ENCODE data around the gene DISP3. TPM values are rescaled to one million over a fixed set of nuclear protein-coding genes. Genes with fewer than 3 reads are reported as not detected.

DISP3 gene
- total RNA-seq, 1 donor: under 0.01 TPM

GRCh38 chr1:11523261-11523660 lies 44.3 kb downstream of the DISP3 start:
- H3K36me3 ChIP-seq (ENCODE audit: insufficient read depth, low read length): no peaks in the 10 kb centered on the region
- peak; percentile 52 for DNase-seq (ENCODE audit: insufficient read length, low spot score, missing footprints)
- H3K4me3 ChIP-seq (ENCODE audit: insufficient read depth, low read length): no peak overlapping the region
- H4K20me1 ChIP-seq (ENCODE audit: insufficient read depth, low read length): no peaks in the 10 kb centered on the region
- H2AFZ ChIP-seq (ENCODE audit: low read length): no peak overlapping the region
- H3K4me2 ChIP-seq (ENCODE audit: insufficient read depth, low read length): no peak overlapping the region
- TF ChIP-seq CTCF (IDR thresholded peaks at IDR 0.05; ENCODE audit: extremely low read depth, low read depth, low read length): no peak
- no peaks in the 10 kb centered on the region for H3K4me1 ChIP-seq (ENCODE audit: insufficient read depth, low read length)
- no peak overlapping the region for H3K27ac ChIP-seq (ENCODE audit: low read depth, low read length)
- no peaks in the 10 kb centered on the region for H3K79me2 ChIP-seq (ENCODE audit: insufficient read depth, low read length)
- H3K27me3 ChIP-seq (ENCODE audit: insufficient read depth, low read length): no peaks in the 10 kb centered on the region
- no peaks in the 10 kb centered on the region for H3K9me3 ChIP-seq (ENCODE audit: low read depth, low read length)

GRCh38 chr1:11523746-11524464 lies 45.0 kb downstream of the DISP3 start:
- TF ChIP-seq CTCF (IDR thresholded peaks at IDR 0.05; ENCODE audit: extremely low read depth, low read depth, low read length): no peak
- H3K4me2 ChIP-seq (ENCODE audit: insufficient read depth, low read length): no peak overlapping the region
- H3K9me3 ChIP-seq (ENCODE audit: low read depth, low read length): no peaks in the 10 kb centered on the region
- H2AFZ ChIP-seq (ENCODE audit: low read length): no peak overlapping the region
- no peak overlapping the region for H3K4me3 ChIP-seq (ENCODE audit: insufficient read depth, low read length)
- no peaks in the 10 kb centered on the region for H3K27me3 ChIP-seq (ENCODE audit: insufficient read depth, low read length)
- no peaks in the 10 kb centered on the region for H3K4me1 ChIP-seq (ENCODE audit: insufficient read depth, low read length)
- H4K20me1 ChIP-seq (ENCODE audit: insufficient read depth, low read length): no peaks in the 10 kb centered on the region
- H3K36me3 ChIP-seq (ENCODE audit: insufficient read depth, low read length): no peaks in the 10 kb centered on the region
- DNase-seq (ENCODE audit: insufficient read length, low spot score, missing footprints): peak; percentile 79
- H3K27ac ChIP-seq (ENCODE audit: low read depth, low read length): no peak overlapping the region
- no peaks in the 10 kb centered on the region for H3K79me2 ChIP-seq (ENCODE audit: insufficient read depth, low read length)

GRCh38 chr1:11524465-11525150 lies 45.7 kb downstream of the DISP3 start:
- Histone ChIP-seq H3K79me2 (ENCODE audit: insufficient read depth, low read length) (no peaks in the 10 kb centered on the region), H3K36me3 (ENCODE audit: insufficient read depth, low read length) (no peaks in the 10 kb centered on the region), H3K27me3 (ENCODE audit: insufficient read depth, low read length) (no peaks in the 10 kb centered on the region), H3K9me3 (ENCODE audit: low read depth, low read length) (no peaks in the 10 kb centered on the region), H3K27ac (ENCODE audit: low read depth, low read length) (no peak overlapping the region), H2AFZ (ENCODE audit: low read length) (no peak overlapping the region), H3K4me2 (ENCODE audit: insufficient read depth, low read length) (no peak overlapping the region), H3K4me1 (ENCODE audit: insufficient read depth, low read length) (no peaks in the 10 kb centered on the region), H4K20me1 (ENCODE audit: insufficient read depth, low read length) (no peaks in the 10 kb centered on the region), H3K4me3 (ENCODE audit: insufficient read depth, low read length) (no peak overlapping the region)
- TF ChIP-seq CTCF (IDR thresholded peaks at IDR 0.05; ENCODE audit: extremely low read depth, low read depth, low read length): no peak
- peak; percentile 56 for DNase-seq (ENCODE audit: insufficient read length, low spot score, missing footprints)

- Histone ChIP-seq H2AFZ (ENCODE audit: low read length) (no peak overlapping the region), H3K4me1 (ENCODE audit: insufficient read depth, low read length) (no peaks in the 10 kb centered on the region), H3K27ac (ENCODE audit: low read depth, low read length) (no peak overlapping the region), H3K79me2 (ENCODE audit: insufficient read depth, low read length) (no peaks in the 10 kb centered on the region), H3K4me3 (ENCODE audit: insufficient read depth, low read length) (no peak overlapping the region), H3K4me2 (ENCODE audit: insufficient read depth, low read length) (no peak overlapping the region), H3K27me3 (ENCODE audit: insufficient read depth, low read length) (no peaks in the 10 kb centered on the region), H4K20me1 (ENCODE audit: insufficient read depth, low read length) (no peaks in the 10 kb centered on the region), H3K9me3 (ENCODE audit: low read depth, low read length) (no peaks in the 10 kb centered on the region), H3K36me3 (ENCODE audit: insufficient read depth, low read length) (no peaks in the 10 kb centered on the region)
- TF ChIP-seq CTCF (IDR thresholded peaks at IDR 0.05; ENCODE audit: extremely low read depth, low read depth, low read length): no peak
- DNase-seq (ENCODE audit: insufficient read length, low spot score, missing footprints): peak; percentile 39
Measured at GRCh38 chr1:11525151-11525505, 46.2 kb downstream of the DISP3 start.
